ENCODE measurements around the gene INSIG1.

GRCh38 chr7:155265961-155266360 is 31.7 kb upstream of the INSIG1 start:
- TF ChIP-seq CTCF (IDR thresholded peaks at IDR 0.05) (no peak), POLR2A (IDR thresholded peaks at IDR 0.05) (no peak)

Measured in Peyer's patch (tissue), 4 donors.